Activated CD4-positive, alpha-beta T cell treated with anti-CD3 and anti-CD28 coated beads, Interleukin-2, amount 50 U/mL, for 1 hour (primary cell): ENCODE measurements around the gene EFCAB13.

ENCODE experiments used
- DNase-seq: peaks from one replicate; pipeline ENCODE4 v3.0.0-alpha.2; 2020

Gene EFCAB13

DNA sequence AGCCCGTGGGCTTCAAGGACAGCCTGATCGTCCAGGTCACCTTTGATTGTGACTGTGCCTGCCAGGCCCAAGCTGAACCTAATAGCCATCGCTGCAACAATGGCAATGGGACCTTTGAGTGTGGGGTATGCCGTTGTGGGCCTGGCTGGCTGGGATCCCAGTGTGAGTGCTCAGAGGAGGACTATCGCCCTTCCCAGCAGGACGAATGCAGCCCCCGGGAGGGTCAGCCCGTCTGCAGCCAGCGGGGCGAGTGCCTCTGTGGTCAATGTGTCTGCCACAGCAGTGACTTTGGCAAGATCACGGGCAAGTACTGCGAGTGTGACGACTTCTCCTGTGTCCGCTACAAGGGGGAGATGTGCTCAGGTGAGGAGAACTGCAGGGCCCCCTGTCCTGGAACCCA is 31.5 kb upstream of the EFCAB13 start:
- DNase-seq = no peak

DNA sequence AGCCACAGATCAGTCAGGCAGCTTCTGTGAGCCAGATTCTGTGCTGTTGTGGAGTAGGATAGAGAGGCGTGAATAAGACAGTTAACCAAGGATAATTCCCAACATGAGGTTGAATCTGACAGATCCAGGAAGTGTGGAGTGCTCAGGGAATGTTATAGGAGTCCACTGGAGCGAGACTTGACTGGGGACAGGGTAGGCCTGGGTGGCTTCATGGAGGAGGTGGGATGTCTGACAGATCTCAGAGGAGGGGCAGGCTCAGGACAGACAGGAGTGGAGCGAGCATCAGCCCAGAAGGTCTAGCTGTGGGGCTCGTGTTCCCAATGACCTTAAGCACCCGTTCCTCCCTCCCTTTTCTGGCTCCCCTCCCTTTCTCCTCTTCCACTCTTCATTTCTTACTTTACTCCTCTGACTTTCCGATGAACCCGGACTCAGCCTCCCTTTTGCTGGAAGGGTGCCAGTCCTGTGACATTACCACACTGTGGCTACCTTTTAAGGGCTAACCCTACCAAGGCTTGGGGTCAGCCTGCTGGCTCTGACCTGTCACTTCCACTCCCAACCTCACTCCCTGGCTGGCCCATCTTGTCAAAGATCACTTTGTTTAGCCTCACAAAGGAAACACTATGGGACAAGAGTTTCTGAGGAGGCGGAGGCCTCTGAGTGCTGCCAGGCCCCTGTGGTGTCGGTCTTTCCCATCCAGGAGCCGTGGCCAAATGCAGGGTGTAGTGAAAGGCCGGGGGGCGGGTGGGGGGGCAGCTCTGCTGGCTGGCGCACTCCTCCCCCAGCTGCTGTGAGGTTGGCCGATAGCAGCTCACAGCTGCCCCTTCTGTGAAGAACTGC is 28.5 kb upstream of the EFCAB13 start:
- no peak for DNase-seq

DNA sequence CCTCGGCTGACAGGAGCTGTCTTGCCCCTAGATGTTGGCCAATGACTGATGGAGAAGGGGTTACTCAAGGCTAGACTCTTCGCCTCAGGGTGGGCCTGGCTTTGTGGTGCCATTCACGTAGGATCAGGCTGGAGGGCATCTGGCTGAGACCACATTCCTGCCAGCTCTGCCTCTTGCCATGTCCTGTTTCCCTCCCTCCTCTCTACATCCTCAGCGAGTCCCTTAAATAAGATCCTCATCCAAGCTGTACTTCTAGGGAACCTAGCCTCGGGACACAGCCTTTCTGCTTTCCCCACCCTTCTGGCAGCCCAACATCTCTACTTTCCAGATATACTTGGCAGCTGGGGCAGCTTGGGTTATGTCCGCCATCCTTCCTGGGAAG is 27.9 kb upstream of the EFCAB13 start:
- no peak for DNase-seq

DNA sequence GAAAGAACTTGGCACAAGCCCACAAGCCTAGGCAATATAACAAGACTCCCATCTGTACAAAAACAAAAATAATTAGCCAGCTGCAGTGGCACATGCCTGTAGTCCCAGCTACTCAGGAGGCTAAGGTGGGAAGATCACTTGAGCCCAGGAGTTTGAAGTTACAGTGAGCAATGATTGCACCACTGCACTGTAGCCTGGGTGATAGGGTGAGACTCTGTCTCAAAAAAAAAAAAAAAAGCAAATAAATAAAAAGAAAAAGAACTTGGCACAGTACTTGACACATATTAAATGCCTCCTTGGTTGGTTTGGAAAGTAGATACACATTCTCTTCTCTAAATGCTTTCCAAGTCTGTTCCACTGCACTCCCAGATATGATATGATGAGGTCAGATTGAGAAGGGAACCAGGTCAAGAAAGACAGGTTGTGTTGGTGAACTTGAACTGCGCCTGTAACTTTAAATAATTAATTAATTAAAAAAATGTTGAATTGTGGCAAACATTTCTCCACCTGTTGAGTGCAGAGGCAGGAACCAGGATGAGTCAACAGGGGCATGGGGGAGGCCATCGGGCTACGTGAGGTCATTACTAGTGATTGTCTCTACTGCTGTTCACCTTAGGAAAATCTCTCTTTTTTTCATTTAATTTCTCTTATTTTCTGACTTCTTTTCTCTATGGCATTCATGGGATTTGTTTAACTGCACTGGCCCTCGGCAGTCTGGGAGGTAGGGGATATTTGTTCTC is 25.9 kb upstream of the EFCAB13 start:
- DNase-seq = no peak

DNA sequence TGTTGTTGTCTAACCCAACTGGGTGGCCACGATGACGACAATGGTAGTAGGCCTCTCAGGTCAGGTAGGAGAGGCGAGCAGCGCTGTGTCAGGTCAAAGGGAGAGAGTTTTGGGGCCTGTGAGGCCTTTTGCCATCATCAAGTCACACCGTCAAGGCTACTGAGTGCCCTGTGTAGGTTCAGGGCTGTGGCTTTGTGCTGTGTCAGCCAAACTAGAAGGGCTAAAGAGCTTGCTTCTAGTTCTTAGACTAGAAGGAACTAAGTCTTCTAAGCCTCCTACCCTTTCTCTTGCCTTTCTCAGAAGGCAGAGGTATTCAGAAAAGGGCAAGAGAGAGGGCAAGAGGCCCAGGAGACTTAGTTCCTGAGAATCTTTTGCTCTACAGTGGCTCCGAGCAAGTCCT is 25.0 kb upstream of the EFCAB13 start:
- DNase-seq = no peak

DNA sequence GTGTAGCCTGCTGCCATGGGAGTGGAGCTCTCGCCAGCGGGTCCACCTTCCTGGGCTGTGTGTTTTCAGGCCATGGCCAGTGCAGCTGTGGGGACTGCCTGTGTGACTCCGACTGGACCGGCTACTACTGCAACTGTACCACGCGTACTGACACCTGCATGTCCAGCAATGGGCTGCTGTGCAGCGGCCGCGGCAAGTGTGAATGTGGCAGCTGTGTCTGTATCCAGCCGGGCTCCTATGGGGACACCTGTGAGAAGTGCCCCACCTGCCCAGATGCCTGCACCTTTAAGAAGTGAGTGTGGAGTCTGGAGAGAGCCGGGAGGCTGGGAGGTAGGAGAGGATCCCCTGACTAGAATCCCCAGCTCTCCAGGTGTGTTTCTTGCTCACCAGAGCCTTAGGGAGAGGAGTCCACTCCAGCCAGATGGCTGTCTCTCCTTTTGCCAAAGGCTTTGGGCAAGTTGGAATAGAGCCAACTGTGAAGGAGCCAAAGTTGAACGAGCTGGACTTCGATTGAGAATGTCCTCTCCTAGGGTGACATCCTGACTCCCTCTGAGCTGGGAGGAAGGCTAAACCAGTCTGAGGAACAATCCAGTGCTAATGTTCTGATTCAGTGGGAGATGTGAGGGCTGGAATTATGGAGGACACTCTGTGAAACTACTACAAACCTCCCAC is 24.4 kb upstream of the EFCAB13 start:
- no peak for DNase-seq

DNA sequence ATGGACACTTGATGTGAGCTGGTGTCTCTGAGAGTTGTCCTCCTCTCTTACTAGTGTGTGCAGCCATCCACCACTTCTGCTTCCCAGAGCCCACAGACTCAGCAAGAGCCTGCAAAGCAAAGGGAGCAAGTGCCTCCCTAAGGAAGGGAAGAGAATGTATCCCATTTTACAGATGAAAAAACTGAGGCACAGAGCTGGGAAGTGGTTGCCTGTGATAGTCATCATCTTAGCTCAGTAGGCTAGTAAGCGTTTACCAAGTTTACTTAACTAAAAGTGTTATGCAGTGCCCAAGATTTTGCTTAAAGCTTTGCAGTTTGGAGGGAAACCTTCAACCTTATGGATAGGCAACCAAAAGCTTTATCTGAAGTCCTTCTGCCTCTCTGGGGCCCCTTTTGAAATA is 23.0 kb upstream of the EFCAB13 start:
- no peak for DNase-seq

DNA sequence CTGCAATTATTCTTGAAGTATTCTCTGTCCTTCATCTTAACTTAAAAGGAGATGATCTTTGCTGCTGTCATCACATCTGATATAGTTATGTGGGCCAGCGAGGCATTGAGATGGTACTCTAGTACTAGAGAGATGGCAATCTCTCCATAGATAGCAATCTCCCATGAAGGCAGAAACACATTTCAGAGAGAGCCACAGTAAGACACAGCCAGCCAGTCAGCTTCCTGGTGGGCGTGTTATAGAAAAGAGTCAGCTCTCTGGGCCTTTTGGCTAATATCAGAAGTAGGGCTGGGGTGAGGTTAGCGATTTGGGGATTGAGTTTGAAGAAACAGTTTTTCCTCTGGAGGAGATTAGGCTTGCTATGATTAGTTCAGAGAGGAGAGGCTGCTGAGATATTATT is 22.6 kb upstream of the EFCAB13 start:
- DNase-seq = no peak

DNA sequence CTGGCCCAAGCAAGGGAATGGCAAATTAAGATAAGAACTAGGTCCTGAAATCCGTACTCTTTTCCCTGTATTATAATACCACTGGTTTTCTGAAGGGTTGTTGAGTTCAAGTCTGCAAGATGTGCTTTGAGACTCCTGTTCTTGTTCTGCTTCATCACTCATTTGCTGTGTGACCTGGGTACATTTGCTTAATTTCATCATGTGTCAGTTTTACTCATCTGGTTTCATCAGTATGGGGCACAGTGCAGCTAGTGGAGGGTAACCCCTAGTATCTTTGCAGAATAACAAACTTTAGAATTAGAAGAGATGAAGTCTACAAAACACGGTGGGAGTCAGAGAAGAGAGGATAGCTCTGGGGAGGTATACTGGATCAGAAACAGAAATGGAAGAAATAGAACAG is 21.9 kb upstream of the EFCAB13 start:
- no peak for DNase-seq

DNA sequence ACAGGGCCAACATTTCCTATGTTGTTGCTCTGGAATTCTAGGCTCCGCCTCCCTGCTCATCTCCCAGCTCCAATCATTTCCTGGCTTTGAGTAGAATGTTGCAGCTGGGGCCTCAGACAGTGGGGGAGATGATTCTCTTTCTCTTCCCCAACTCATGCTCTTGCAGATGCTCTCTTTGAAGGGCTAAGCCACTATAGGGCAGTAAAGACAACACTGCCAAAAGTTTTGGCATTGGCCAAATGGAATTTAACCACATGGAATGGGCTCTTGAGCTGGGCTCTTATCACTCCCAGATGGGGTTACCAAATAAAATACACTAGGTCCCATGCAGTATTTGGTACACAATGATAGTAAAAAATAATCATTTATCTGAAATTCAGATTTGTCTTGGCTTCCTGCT is 19.6 kb upstream of the EFCAB13 start:
- no peak for DNase-seq

DNA sequence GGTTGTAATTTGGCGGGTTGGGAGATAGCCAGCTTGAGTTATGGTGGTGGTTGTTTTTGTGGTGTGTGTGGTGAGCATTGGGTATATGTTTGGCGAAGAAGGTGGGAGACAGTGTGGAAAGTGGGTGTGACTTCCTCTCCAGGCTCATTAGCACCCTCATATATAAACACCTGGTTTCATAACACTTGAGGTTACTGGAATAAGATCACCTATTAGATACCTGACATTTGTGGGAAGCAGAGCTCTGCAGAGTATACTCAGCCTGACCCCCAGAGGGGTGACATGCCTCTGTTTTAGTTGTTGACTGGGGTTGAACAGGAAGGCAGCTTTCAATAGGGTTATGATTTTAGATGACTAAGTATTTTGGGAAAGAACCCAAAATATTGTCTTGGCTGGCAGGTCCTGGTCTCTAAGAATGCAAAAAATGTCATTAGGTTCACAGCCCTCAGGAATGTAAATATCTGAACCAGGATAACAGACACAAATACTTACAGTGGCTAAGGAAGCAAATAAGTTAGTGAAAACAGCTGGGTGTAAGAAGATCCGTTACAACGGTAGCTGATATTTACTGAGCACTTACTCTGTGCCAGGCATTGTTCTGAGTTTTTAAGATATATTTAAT is 18.3 kb upstream of the EFCAB13 start:
- DNase-seq = no peak

DNA sequence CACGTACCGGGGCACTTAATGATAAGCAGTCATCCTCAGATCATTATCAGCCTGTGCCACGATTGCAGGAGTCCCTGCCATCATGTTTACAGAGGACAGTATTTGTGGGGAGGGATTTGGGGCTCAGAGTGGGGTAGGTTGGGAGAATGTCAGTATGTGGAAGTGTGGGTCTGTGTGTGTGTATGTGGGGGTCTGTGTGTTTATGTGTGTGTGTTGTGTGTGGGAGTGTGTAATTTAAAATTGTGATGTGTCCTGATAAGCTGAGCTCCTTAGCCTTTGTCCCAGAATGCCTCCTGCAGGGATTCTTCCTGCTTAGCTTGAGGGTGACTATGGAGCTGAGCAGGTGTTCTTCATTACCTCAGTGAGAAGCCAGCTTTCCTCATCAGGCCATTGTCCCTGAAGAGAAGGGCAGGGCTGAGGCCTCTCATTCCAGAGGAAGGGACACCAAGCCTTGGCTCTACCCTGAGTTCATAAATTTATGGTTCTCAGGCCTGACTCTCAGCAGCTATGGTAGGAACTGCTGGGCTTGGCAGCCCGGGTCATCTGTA is 13.5 kb upstream of the EFCAB13 start:
- no peak for DNase-seq

DNA sequence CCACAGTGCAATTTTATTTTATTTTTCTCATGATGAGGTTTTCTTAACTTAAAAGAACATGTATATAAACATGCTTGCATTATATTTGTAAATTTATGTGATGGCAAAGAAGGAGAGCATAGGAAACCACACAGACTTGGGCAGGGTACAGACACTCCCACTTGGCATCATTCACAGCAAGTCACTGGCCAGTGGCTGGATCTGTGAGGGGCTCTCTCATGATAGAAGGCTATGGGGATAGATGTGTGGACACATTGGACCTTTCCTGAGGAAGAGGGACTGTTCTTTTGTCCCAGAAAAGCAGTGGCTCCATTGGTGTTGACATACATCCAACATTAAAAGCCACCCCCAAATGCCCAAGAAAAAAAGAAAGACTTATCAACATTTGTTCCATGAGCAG is 12.3 kb upstream of the EFCAB13 start:
- no peak for DNase-seq

DNA sequence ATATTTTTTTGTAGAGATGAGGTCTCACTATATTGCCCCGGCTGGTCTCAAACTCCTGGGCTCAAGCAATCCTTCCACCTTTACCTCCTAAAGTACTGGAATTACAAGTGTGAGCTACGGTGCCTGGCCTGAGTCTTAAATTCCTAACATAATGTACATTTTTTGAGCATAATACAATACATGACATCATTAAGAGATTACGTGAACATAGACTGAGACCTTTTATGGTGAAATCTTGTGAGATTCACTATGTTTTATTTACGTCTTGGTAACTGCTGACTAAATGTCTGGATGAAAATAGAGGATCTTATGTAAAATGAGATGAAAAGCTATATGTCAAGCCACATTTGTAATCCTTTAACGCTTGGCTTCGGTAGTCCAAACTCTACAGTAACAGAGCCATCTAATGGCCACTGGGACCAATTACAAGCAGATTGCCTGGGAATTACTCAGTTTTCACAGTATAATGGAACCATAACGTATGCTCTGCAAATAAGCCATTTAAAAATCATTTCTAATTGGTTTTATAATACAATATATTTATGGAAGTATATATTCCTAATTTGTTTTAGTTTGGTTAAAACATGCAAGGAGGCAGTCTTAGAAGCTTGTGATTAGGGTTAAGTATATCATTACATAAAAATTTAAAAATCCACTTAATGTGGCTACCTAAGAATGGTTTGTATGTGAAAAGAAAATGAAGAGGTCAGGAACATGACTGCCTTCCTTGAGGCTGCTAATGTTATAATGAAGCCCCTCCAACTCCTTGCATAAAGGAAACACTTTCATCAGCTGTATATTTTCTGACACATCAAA is 8.1 kb upstream of the EFCAB13 start:
- DNase-seq = peak; percentile 11

DNA sequence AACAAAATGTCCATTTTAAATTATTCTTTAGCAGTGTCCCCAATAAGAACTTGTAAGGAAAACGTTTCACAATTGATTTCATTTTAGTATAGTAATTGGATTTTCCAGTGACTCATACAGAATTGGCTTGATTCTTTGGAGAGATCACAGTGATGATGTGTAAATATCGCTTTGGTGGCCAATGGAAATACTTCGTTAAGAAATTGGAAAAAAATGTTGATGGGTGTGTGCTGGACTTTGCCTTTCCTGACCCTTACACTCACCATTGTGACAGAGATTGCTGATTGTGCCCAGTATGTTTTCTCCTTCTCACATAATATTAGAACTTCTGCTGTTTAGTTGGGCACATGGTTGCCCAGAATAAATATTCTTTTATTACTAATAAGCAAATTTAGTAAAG is 7.4 kb upstream of the EFCAB13 start:
- no peak for DNase-seq

DNA sequence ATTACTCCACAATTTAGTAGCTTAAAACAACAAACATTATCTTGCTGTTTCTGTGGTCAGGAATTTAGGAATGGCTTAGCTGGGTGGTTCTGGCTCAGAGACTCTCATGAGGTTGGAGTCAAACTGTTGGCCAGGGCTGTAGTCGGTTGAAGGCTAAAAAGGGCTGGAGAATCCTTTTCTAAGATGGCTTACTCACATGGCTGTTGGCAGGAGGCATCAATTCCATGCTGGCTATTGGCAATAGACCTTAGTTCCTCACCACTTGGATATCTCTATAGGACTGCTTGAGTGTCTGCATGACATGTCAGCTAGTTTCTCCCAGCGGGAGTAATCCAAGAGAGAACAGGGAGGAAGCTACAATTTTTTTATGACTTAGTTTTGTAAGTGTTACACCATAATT is 6.6 kb upstream of the EFCAB13 start:
- no peak for DNase-seq

DNA sequence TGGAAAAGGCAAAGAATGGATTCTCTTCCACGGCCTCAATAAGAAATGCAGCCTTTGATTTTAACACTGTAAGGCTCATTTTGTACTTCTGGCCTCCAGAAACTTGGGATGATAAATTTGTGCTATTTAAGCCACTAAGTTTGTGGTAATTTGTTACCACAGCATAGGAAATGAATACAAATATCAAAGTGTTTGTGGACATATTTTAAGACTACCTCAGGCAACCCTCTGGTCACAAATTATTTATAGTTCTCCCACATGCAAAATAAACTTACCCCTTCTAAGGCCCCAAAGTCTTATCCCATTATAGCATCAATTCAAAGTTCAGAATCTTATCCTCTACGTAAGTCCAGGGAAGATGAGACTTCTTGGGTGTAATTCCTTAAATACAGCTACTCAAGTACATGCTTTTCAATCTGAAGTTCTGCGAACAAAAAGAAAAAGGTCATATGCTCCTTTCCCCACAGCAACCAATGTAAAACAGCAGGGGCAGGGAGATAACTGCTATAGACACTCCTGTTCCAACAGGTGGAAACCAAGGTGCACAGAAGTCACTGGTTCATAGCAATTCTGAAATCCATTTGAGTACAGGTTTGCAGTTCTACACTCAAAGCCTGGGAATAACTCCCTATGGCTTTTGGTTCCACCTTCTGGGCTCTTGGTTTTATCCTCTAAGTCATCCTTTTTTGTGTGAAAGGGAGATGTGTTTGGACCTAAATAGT is 5.4 kb upstream of the EFCAB13 start:
- no peak for DNase-seq

DNA sequence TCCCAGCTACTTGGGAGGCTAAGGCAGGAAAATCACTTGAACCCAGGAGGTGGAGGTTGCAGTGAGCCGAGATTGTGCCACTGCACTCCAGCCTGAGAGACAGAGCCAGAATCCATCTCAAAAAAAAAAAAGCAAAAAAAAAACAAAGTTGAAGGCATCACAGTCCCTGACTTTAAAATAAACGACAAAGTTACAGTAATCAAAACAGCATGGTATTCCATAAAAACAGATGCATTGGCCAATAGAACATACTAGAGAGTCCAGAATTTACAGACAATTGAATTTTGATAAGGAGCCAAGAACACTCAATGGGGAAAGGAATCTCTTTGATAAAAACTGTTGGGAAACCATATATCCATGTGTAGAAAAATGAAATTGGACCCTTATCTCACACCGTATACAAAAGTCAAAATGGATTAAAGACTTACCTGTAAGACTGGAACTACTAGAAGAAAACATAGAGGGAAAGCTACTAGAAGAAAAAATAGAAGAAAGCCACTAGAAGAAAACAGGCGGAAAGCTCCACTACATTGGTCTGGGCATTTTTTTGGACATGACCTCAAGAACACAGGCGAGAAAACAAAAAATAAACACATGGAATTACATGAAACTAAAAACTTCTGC is 2.8 kb upstream of the EFCAB13 start:
- no peak for DNase-seq

DNA sequence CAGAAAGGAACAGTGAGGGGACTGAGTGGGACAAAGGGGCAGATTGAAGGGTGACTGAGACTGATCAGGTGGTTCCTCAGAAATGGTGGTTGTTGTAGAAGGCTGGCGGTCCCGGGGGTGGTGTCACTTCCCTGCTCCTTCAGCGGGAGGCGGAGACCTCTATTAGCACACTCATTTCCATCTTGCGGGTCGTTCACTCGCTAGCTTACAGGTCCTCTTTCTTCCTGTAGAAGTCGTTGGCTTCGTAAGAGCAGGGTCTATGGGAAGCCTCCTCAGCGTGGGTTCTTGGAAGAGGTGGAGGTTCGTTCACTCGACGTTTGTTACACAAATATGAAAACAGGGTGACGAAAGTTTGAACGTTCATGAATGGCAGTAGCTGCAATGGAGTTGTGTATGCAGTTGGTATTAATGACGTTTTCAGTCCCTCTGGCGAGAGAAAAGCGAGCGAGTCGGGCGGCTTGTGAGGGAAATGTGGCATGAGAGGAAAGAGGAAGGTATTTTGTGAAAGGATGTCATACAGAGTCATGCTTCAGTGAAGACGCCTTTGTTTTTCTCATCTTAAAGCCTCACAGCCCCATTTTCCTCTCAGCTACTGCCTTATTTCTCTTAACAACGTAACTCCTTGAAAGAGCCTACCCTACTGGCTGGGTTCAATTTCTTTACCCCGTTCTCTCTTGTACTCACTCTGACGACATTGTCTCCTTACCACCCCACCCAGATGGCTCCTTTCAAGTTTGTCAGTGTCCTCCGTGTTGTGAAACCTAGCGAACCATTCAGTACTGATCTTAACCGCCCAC is 667 bp downstream of the EFCAB13 start:
- peak; percentile 37 for DNase-seq

DNA sequence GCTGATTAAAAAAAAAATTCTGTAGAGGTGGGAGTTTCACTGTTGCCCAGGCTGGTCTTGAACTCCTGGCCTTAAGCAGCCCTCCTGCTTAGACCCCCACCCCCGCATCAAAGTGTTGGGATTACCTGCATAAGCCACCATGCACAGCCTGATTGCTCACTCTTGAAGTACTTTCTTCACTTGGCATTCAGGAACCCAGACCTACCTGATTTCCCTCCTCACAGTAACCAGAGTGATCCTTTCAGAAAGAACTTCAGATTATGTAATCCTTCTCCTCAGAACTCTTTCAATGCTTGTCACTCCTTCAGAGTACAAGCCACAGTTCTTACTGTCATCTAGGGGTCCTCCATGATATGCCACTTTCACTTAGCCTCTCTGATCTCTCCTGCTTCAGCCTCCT is 1.4 kb downstream of the EFCAB13 start:
- no peak for DNase-seq
